ENCODE data around the gene THADA.

DNA sequence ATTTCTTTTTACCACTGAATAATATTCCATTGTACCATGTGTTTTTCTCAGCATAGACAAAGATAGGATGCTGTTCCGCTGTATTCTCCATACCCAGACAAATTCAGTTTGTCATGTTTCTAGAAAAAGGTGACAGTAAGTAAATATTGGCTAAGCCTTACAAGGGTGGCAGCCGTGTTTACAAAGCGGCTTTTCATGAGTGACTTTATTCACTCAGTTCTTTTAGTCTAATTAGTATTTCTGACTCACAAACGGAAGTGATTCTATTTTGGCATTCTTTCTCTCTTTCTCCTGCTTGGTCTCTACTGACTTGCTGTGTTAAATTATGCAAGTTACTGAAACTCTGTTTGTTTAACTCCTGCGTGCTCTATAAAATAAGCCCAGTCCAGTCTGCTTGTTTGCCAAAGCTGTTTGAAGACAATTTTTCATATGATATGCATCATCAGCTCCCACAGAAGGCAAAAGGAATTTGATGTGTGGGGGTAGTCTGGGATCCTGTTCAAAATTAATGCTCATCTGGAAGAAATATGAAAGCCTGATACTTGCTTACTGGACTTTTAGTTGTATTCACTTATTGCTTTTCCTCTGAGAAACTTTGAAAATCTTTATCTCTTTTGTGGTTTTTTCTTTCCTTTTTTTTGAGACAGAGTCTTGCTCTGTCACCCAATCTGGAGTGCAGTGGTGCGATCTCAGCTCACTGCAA lies 38.9 kb upstream of the THADA start:
- TF ChIP-seq, protein P1, sequence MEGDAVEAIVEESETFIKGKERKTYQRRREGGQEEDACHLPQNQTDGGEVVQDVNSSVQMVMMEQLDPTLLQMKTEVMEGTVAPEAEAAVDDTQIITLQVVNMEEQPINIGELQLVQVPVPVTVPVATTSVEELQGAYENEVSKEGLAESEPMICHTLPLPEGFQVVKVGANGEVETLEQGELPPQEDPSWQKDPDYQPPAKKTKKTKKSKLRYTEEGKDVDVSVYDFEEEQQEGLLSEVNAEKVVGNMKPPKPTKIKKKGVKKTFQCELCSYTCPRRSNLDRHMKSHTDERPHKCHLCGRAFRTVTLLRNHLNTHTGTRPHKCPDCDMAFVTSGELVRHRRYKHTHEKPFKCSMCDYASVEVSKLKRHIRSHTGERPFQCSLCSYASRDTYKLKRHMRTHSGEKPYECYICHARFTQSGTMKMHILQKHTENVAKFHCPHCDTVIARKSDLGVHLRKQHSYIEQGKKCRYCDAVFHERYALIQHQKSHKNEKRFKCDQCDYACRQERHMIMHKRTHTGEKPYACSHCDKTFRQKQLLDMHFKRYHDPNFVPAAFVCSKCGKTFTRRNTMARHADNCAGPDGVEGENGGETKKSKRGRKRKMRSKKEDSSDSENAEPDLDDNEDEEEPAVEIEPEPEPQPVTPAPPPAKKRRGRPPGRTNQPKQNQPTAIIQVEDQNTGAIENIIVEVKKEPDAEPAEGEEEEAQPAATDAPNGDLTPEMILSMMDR (IDR thresholded peaks at IDR 0.05), result no peak
- TF ChIP-seq ESRRA (CRISPR knock-in tag; IDR thresholded peaks at IDR 0.05; ENCODE audit: borderline replicate concordance) (no peak), TEAD4 (CRISPR knock-in tag; IDR thresholded peaks at IDR 0.05) (no peak), E2F1 (CRISPR knock-in tag; IDR thresholded peaks at IDR 0.05) (no peak), USF1 (CRISPR knock-in tag; IDR thresholded peaks at IDR 0.05) (no peak)
- TF ChIP-seq, protein P2, sequence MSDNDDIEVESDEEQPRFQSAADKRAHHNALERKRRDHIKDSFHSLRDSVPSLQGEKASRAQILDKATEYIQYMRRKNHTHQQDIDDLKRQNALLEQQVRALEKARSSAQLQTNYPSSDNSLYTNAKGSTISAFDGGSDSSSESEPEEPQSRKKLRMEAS (CRISPR knock-in tag; IDR thresholded peaks at IDR 0.05), result no peak
